Activated CD4-positive, alpha-beta memory T cell treated with anti-CD3 and anti-CD28 coated beads, Interleukin-2, amount 10 ng/mL, durations not matched to agents 7 days and 5 days (primary cell): ENCODE measurements around the gene IGSF11. TPM values are rescaled to one million over a fixed set of nuclear protein-coding genes. Genes with fewer than 3 reads are reported as not detected.

Experiments
- CTCF ChIA-PET: fragments of 350-600 bp; sonication (Branson Sonifier 250); formaldehyde crosslinking; loops from one replicate; lab custom pipeline; 2021; ENCODE audit warnings: antibody characterized with exemption, inconsistent platforms; lab: Charles Lee
- POLR2A ChIA-PET: fragments of 350-600 bp; sonication (Branson Sonifier 250); formaldehyde crosslinking; loops from one replicate; lab custom pipeline; 2021; ENCODE audit warnings: antibody characterized with exemption; lab: Charles Lee
- DNase-seq: peaks from one replicate; pipeline ENCODE4 v3.0.0-alpha.2; 2020
- H3K27ac Mint-ChIP-seq: one replicate; pipeline ENCODE4 v1.8.0; 2021; ENCODE audit warnings: mild to moderate bottlenecking, mixed read lengths
- H3K27me3 Mint-ChIP-seq: one replicate; pipeline ENCODE4 v1.8.0; 2021; ENCODE audit warnings: mixed read lengths
- H3K36me3 Mint-ChIP-seq: one replicate; pipeline ENCODE4 v1.8.0; 2021; ENCODE audit warnings: low read depth, mixed read lengths
- H3K4me1 Mint-ChIP-seq: one replicate; pipeline ENCODE4 v1.8.0; 2021; ENCODE audit warnings: mixed read lengths
- H3K4me3 Mint-ChIP-seq: one replicate; pipeline ENCODE4 v1.8.0; 2021; ENCODE audit warnings: mild to moderate bottlenecking, mixed read lengths
- H3K9me3 Mint-ChIP-seq: one replicate; pipeline ENCODE4 v1.8.0; 2021; ENCODE audit warnings: mixed read lengths
- total RNA-seq, 2 experiments: library from RNA; stranded (reverse); gene quantifications; one replicate each; pipeline ENCODE4 v1.2.3, GENCODE V29; 2021

IGSF11 gene
- total RNA-seq, 2 experiments from 2014 or later: 0.38 TPM; not detected in 1

DNA sequence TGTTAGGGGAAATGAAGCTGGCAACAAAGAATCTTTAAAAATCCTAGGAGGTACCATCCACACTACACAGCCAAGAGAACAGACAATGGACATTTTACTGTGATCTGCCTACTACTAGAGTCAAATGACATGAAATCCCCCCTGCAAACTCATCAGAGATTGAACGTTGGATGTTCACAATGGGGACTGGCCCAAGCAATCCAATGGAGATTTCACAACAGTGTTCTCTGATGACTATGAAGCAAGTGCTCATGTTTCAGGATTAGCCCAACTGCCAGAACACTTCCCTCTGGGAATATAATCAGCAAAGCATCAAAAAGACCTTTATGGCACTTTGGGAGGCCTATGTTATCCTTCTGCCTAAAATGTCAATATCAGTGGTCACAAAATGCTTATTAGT is 97.8 kb downstream of the IGSF11 start:
- POLR2A ChIA-PET: no interaction called here
- DNase-seq: no peak
- Mint-ChIP-seq H3K36me3 (no peaks in the 10 kb centered on the region), H3K27ac (no peak overlapping the region), H3K4me1 (peaks cover 10% of the 10 kb centered on the region), H3K27me3 (peaks cover 2% of the 10 kb centered on the region), H3K4me3 (no peak overlapping the region), H3K9me3 (no peaks in the 10 kb centered on the region)
- CTCF ChIA-PET: no interaction called here

DNA sequence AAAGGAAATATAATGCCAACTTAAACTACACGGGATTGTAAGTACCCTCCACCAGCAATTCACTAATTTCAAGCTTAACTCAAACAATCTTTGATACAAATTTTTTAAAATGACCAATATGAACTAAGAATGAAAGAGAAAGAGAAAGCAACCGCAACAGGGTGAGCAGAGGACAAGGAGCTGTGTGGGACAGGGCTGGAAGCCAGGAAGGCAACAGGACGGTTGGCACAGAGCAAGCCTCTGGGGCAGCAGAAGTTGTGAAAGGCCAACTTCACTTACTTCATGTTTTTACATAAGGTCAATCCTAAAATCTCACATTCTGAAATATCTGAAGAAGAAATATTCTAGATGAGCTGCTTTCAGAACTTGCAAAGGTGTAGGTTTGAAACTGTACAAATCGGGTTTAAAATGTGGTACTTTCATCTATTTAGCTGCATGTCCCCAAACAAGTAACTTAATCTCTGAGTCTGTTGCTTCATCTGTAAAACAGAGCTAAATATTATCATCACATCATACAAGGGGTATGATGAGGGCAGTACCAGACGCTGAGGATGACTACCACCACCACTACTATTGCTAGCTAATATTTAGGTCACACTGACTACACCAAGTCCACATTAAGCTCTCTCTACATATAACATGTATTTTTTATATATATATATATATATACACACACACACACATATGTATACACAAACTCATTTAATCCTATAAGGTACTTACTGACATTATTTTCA is 101.7 kb downstream of the IGSF11 start:
- H3K27me3 Mint-ChIP-seq: no peaks in the 10 kb centered on the region
- H3K9me3 Mint-ChIP-seq: no peaks in the 10 kb centered on the region
- no peak overlapping the region for H3K4me3 Mint-ChIP-seq
- no peaks in the 10 kb centered on the region for H3K36me3 Mint-ChIP-seq
- POLR2A ChIA-PET: no interaction called here
- H3K27ac Mint-ChIP-seq: no peak overlapping the region
- peaks cover 1% of the 10 kb centered on the region for H3K4me1 Mint-ChIP-seq
- CTCF ChIA-PET: interaction anchor here (1.1 to 1.3 kb wide), 2 partner anchors 49 to 102 kb away, joined by 3 to 4 read pairs; partner anchors contain the start of gene IGSF11
- DNase-seq: no peak

DNA sequence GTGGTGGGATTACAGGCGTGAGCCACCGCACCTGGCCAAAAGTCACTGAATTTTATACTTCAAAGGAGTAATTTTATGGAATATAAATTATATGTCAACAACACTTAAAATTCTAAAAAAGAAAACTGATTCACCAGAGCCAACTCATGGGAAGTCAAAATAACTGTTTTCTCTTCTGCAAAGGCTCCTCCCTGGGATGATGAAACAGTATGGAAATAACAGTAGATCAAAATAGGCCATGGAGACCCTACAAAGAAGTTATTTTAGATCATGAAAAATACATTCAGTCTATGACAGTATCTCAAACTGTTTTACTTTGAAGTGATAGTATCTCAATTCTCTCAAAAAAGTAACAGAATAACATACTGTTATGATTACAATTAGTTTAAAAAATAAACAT is 102.7 kb downstream of the IGSF11 start:
- ChIA-PET CTCF (no interaction called here), POLR2A (no interaction called here)
- H3K36me3 Mint-ChIP-seq: no peaks in the 10 kb centered on the region
- no peaks in the 10 kb centered on the region for H3K4me1 Mint-ChIP-seq
- no peak overlapping the region for H3K4me3 Mint-ChIP-seq
- no peaks in the 10 kb centered on the region for H3K9me3 Mint-ChIP-seq
- DNase-seq: no peak
- no peak overlapping the region for H3K27ac Mint-ChIP-seq
- H3K27me3 Mint-ChIP-seq: no peaks in the 10 kb centered on the region

DNA sequence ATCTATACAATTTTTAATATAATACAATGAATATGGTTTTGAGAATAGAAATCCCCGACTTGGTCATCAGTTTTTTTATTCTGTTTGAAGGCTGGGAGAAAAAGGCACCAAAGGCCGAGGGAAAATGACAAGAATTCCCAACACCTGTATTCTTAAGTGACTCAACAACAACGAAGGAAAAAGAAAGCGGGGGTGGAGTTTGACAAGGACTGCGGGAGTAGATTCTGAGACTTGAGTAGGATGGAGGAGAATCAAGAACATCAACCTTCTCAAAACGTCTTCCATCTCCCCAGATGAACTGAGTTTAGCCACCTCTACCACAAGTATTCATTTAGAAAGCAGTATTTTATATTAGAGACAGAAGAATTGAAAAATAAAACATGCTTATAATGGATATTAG is 107.2 kb downstream of the IGSF11 start:
- no peaks in the 10 kb centered on the region for H3K36me3 Mint-ChIP-seq
- CTCF ChIA-PET: no interaction called here
- POLR2A ChIA-PET: no interaction called here
- DNase-seq: no peak
- H3K9me3 Mint-ChIP-seq: no peaks in the 10 kb centered on the region
- no peak overlapping the region for H3K27ac Mint-ChIP-seq
- H3K27me3 Mint-ChIP-seq: no peaks in the 10 kb centered on the region
- H3K4me3 Mint-ChIP-seq: no peak overlapping the region
- H3K4me1 Mint-ChIP-seq: no peaks in the 10 kb centered on the region

DNA sequence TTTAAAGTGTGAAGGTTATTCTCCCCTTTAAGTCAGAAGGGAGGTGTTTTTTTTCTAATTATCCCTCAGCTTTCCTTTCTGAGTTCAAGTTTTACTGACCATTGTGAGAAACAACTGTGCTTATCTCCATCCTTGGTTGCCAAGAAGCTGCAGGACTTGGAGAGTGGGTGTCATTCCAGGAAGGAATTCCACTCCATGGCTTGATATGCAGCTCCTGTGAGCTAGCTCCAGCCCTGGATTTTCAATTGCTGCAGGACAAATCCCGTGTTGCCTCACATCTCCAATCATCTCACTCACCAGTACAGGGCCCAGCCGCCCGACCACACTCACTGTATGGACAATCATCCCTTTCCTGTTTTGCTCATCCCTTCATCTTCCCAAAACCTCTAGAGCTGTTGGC is 122.5 kb downstream of the IGSF11 start:
- ChIA-PET POLR2A (no interaction called here), CTCF (no interaction called here)
- no peaks in the 10 kb centered on the region for H3K4me1 Mint-ChIP-seq

DNA sequence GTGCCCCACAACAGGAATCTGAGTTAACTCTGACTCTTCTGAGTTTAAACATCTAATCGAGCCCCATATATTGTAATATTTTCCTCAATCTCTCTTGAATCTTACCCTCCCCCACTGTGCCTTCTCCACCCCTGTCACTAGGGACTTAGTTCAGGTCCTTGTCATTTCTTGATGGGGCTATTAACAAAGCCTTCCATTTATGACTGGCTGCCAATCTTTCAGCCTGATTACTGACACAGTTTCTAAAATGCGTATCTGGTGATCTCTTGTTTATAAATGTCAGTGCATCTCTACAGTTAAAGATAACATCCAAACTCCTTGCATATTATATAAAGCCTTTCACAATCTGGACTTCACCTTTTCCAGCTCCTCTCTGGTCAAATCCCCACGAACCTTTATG is 124.3 kb downstream of the IGSF11 start:
- no peak for DNase-seq
- H3K27ac Mint-ChIP-seq: no peak overlapping the region
- CTCF ChIA-PET: no interaction called here
- peaks cover 9% of the 10 kb centered on the region for H3K27me3 Mint-ChIP-seq
- no peaks in the 10 kb centered on the region for H3K36me3 Mint-ChIP-seq
- POLR2A ChIA-PET: no interaction called here
- H3K4me3 Mint-ChIP-seq: no peak overlapping the region
- H3K4me1 Mint-ChIP-seq: no peaks in the 10 kb centered on the region
- H3K9me3 Mint-ChIP-seq: no peaks in the 10 kb centered on the region

More for the DNA sequence above, 122.5 kb downstream of the IGSF11 start:
- no peak overlapping the region for H3K27ac Mint-ChIP-seq
- H3K27me3 Mint-ChIP-seq: peaks cover 6% of the 10 kb centered on the region
- no peak overlapping the region for H3K4me3 Mint-ChIP-seq
- H3K36me3 Mint-ChIP-seq: no peaks in the 10 kb centered on the region
- no peaks in the 10 kb centered on the region for H3K9me3 Mint-ChIP-seq
- DNase-seq: no peak

DNA sequence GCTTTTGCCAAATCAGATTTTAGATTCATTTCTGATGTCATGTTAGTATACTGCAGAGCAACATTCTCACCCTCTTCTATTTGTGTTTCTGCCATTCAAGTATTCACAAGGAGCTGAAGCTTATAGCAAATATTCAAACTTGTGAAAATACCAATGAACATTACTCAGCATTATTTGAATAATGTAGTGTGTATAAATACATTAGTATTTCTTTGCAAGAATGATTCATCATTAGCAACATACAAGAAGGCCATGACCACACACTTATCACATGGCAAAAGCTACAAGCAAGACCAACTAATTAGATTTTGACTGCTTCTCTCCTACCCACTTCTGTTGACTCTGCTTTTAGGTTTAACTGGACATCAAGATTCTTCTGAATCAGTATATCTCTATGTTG is 124.9 kb downstream of the IGSF11 start:
- no peaks in the 10 kb centered on the region for H3K36me3 Mint-ChIP-seq
- H3K4me3 Mint-ChIP-seq: no peak overlapping the region
- DNase-seq: no peak
- H3K27me3 Mint-ChIP-seq: peaks cover 9% of the 10 kb centered on the region
- no peak overlapping the region for H3K27ac Mint-ChIP-seq
- no peaks in the 10 kb centered on the region for H3K9me3 Mint-ChIP-seq
- H3K4me1 Mint-ChIP-seq: no peaks in the 10 kb centered on the region
- CTCF ChIA-PET: no interaction called here
- POLR2A ChIA-PET: no interaction called here

DNA sequence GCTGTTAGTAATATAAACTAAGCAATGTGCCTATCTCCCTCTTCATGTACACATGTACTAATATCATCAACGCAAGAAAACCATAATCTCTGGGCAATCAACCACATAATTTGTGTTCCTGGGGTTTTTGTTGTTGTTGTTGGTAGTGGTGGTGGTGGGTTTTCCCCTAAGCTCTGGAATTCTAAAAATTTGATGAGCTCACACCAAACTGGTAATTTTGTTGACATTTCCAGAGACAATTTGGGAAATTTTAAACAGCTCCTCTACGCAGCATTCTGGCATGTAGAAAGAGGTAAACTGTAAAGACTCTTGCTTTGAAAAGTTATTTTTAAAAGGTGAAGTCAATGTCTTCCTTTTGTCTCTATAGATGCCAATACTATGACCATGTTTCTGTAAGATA is 126.7 kb downstream of the IGSF11 start:
- POLR2A ChIA-PET: no interaction called here
- no peak overlapping the region for H3K27ac Mint-ChIP-seq
- H3K36me3 Mint-ChIP-seq: no peaks in the 10 kb centered on the region
- no peak overlapping the region for H3K4me3 Mint-ChIP-seq
- H3K9me3 Mint-ChIP-seq: no peaks in the 10 kb centered on the region
- CTCF ChIA-PET: interaction anchor here (1.1 to 2.0 kb wide), 2 partner anchors 24 to 127 kb away, joined by 3 to 5 read pairs; partner anchors contain the start of gene IGSF11
- H3K27me3 Mint-ChIP-seq: peaks cover 9% of the 10 kb centered on the region
- H3K4me1 Mint-ChIP-seq: no peaks in the 10 kb centered on the region
- no peak for DNase-seq

DNA sequence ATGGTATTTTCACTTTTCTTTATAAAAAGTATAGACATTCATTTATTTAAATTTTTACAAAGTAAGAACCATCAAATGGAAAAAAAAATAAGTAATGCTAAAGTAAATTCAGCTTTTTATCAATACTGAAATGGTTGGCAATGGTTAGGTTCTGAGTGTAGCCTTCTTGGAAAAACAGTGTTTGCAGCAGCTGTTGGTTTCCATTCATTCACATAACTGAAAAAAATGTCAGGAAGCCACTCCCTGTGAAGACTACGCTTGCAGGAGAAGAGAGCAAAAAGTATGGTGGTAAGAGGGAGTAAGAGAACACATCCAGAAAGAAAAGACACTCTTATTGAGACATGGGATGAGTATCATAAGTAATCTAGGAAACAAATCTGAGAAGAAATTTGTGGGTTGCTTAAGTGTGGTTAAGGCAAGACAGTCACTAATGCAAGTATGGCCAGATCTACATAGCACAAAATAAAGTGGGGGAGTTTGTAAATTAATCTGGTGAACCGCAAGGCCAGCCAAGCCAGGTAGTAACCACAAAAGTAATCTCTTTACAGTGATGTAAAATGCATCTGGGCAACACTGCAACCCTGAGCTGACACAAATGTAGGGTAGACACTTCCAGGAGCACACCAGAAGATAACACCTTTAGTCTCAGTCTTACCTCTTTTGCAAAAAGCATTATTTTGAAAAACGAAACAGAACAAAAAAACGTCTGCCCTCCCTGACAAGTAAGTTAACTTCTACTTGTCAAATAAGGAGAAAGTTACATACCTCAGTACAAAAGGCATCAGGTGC is 133.7 kb downstream of the IGSF11 start:
- CTCF ChIA-PET: no interaction called here
- Mint-ChIP-seq H3K9me3 (no peaks in the 10 kb centered on the region), H3K4me3 (no peak overlapping the region), H3K36me3 (no peaks in the 10 kb centered on the region), H3K4me1 (peaks cover 10% of the 10 kb centered on the region), H3K27me3 (peaks cover 14% of the 10 kb centered on the region), H3K27ac (no peak overlapping the region)
- POLR2A ChIA-PET: no interaction called here
- no peak for DNase-seq

DNA sequence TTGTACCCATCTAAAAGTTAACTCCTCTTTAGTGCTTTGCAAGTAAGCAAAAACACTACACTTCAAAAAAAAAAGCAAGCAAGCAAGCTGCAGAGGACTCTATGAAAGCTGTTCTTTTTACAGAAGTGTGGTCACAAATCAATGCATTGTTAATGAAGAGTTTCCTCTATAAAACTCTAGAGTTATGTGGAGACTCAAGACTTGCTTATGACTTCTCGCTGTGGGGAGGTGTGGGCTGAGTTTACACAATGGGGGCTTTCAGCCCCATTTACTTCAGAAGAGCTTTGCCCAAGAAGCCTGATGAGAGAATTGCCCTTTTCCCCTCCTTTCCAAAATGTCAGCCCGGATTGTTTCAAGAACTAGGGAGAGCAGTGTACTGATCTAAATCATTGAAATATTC is 144.4 kb downstream of the IGSF11 start:
- no peak overlapping the region for H3K4me3 Mint-ChIP-seq
- POLR2A ChIA-PET: interaction anchor here (0.6 kb wide), 1 partner anchor 259 kb away, joined by 3 read pairs; no protein-coding TSS in a partner anchor
- H3K9me3 Mint-ChIP-seq: no peaks in the 10 kb centered on the region
- H3K4me1 Mint-ChIP-seq: no peaks in the 10 kb centered on the region
- CTCF ChIA-PET: interaction anchor here (2.0 kb wide), 1 partner anchor 144 kb away, joined by 9 read pairs; the partner anchor contains the start of gene IGSF11
- no peak for DNase-seq
- no peak overlapping the region for H3K27ac Mint-ChIP-seq
- H3K36me3 Mint-ChIP-seq: no peaks in the 10 kb centered on the region
- peaks cover 19% of the 10 kb centered on the region for H3K27me3 Mint-ChIP-seq

DNA sequence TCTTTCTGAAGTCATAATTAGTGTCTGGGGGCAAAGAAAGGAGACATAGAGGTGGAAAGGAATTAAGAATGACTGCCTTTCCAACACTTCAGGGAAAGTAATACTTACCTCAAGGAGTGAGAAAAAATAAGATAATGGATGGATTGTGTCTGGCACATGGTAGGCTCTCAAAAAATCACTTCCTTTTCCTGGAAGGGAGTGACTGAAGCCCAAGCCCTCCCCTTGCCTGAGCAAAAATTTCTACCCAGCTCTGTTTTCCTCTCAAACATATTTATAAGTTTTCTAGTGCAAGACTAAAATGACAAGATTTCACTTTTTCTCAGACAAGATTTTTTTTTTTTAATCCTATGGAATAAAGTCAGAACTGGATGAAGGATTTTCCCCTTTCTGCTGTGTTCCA is 145.0 kb downstream of the IGSF11 start:
- Mint-ChIP-seq H3K9me3 (no peaks in the 10 kb centered on the region), H3K27ac (no peak overlapping the region), H3K36me3 (no peaks in the 10 kb centered on the region), H3K27me3 (peaks cover 19% of the 10 kb centered on the region), H3K4me1 (no peaks in the 10 kb centered on the region), H3K4me3 (no peak overlapping the region)
- ChIA-PET POLR2A (no interaction called here), CTCF (interaction anchor here (2.0 kb wide), 1 partner anchor 145 kb away, joined by 9 read pairs; the partner anchor contains the start of gene IGSF11)
- DNase-seq: no peak

DNA sequence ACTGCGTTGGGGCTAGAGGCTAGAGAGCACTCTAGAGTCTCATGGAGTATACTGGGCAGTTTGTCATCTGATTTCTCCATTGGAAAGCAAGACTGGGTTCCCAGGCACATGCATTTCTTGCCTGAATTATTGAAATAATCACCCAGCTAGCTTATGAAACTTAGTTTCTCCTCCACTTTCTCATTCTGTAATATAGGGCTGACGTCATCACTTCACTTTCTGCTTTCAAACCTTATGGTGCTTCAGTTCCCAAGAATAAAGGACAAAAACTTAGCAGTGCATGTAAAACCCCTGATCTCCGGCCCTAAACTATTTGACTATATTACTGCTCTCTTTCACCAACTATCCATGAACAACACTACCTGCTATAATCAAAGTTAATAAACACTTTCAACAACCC is 147.9 kb downstream of the IGSF11 start:
- CTCF ChIA-PET: interaction anchor here (6.6 kb wide), 1 partner anchor 148 kb away, joined by 182 read pairs; the partner anchor contains the start of gene IGSF11

DNA sequence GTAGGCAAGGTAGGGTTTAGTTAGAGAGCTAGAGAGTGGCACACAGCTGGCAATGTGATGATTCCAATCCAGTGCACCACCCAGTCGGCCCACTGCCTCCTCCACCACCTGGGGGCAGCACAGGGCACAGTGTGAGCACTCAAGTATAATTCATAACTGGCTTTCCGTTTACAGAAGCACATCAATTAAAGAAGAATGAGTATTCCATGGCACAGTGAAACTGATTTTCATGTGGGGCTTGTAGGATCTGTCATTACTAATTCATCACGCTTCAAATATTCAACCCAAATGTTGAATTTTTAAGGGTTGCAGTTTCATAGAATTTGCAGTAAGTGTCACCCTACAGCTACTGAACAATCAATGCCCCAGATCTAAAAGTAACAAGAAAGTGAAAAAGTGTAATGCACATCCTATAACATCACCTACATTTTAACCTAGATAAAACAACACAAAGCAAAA is 149.9 kb downstream of the IGSF11 start:
- ChIA-PET POLR2A (interaction anchor here (1.5 kb wide), 1 partner anchor 356 kb away, joined by 7 read pairs; the partner anchor contains the start of gene B4GALT4), CTCF (interaction anchor here (0.6 to 6.8 kb wide), 25 partner anchors 8 to 1610 kb away, joined by 3 to 182 read pairs (median 6); partner anchors contain the start of genes B4GALT4 and IGSF11)
- H3K4me1 Mint-ChIP-seq: no peaks in the 10 kb centered on the region
- no peaks in the 10 kb centered on the region for H3K9me3 Mint-ChIP-seq
- no peak overlapping the region for H3K27ac Mint-ChIP-seq
- H3K36me3 Mint-ChIP-seq: no peaks in the 10 kb centered on the region
- DNase-seq: peak; percentile 75
- no peak overlapping the region for H3K4me3 Mint-ChIP-seq
- peaks cover 30% of the 10 kb centered on the region for H3K27me3 Mint-ChIP-seq

More for the DNA sequence above, 147.9 kb downstream of the IGSF11 start:
- POLR2A ChIA-PET: no interaction called here
- Mint-ChIP-seq H3K27ac (no peak overlapping the region), H3K9me3 (no peaks in the 10 kb centered on the region), H3K36me3 (no peaks in the 10 kb centered on the region), H3K4me3 (no peak overlapping the region), H3K27me3 (peaks cover 23% of the 10 kb centered on the region), H3K4me1 (no peaks in the 10 kb centered on the region)
- DNase-seq: no peak
